DOHH2 (cell line): Measurements from ENCODE around the gene LARP6.

Experiments
- H3F3A ChIP-seq: fragments of 200-600 bp; sonication (generic), shearing (Covaris generic); 2 replicates; pipeline ENCODE4 v1.6.0; 2016; ENCODE audit warnings: antibody characterized with exemption, mild to moderate bottlenecking; ENCODE audit not compliant: control insufficient read depth, insufficient read depth
- H3K27ac ChIP-seq: fragments of 200-600 bp; sonication (generic); 2 replicates; pipeline ENCODE4 v1.5.1; 2014; ENCODE audit warnings: low read depth, mild to moderate bottlenecking, low read length, moderate library complexity
- H3K27me3 ChIP-seq: fragments of 200-600 bp; sonication (generic); 2 replicates; pipeline ENCODE4 v1.6.1; 2014; ENCODE audit warnings: mild to moderate bottlenecking, low read length, mixed read lengths; ENCODE audit not compliant: control insufficient read depth
- H3K36me3 ChIP-seq: fragments of 200-600 bp; sonication (generic); 2 replicates; pipeline ENCODE4 v1.6.1; 2014; ENCODE audit warnings: mild to moderate bottlenecking, low read length, moderate library complexity, mixed read lengths; ENCODE audit not compliant: control insufficient read depth
- H3K4me1 ChIP-seq: fragments of 200-600 bp; sonication (generic); 2 replicates; pipeline ENCODE4 v1.6.1; 2014; ENCODE audit warnings: mild to moderate bottlenecking, low read length, mixed read lengths; ENCODE audit not compliant: control insufficient read depth
- H3K4me2 ChIP-seq: fragments of 200-600 bp; sonication (generic); 2 replicates; pipeline ENCODE4 v1.6.0; 2014; ENCODE audit warnings: mild to moderate bottlenecking, low read length, moderate library complexity
- H3K4me3 ChIP-seq: fragments of 200-600 bp; sonication (generic); 2 replicates; pipeline ENCODE4 v1.5.1; 2014; ENCODE audit warnings: mild to moderate bottlenecking, low read length, mixed read lengths
- H3K79me2 ChIP-seq: fragments of 200-600 bp; sonication (generic); 2 replicates; pipeline ENCODE4 v1.6.1; 2014; ENCODE audit warnings: mild to moderate bottlenecking, low read length, mixed read lengths; ENCODE audit not compliant: control insufficient read depth
- H3K9me2 ChIP-seq: fragments of 200-600 bp; sonication (generic); replicated peaks from 2 replicates; pipeline ENCODE4 v1.6.1; 2014; ENCODE audit warnings: mild to moderate bottlenecking, low read length, mixed read lengths; ENCODE audit not compliant: control insufficient read depth
- H3K9me3 ChIP-seq: fragments of 200-600 bp; sonication (generic); 2 replicates; pipeline ENCODE4 v1.6.1; 2014; ENCODE audit warnings: antibody characterized with exemption, low read length, mixed read lengths; ENCODE audit not compliant: control insufficient read depth, insufficient read depth
- H4K20me1 ChIP-seq: fragments of 200-600 bp; sonication (generic); 2 replicates; pipeline ENCODE4 v1.6.0; 2014; ENCODE audit warnings: low read depth, mild to moderate bottlenecking, antibody characterized with exemption, low read length, moderate library complexity; ENCODE audit not compliant: control insufficient read depth, insufficient read depth
- CTCF ChIP-seq: fragments of 200-600 bp; sonication (generic); IDR thresholded peaks from one replicate; pipeline ENCODE4 v1.5.1; 2014; ENCODE audit warnings: antibody characterized with exemption, mild to moderate bottlenecking, low read depth, low read length; ENCODE audit not compliant: poor library complexity, severe bottlenecking
- EZH2phosphoT487 ChIP-seq: fragments of 200-600 bp; sonication (generic); IDR thresholded peaks from 2 replicates; pipeline ENCODE4 v1.6.1; 2017; ENCODE audit warnings: borderline replicate concordance, mild to moderate bottlenecking, antibody characterized with exemption, low read length, moderate library complexity, mixed read lengths

The LARP6 gene

GRCh38 chr15:70855764-70856163 is 1.8 kb upstream of the LARP6 start:
- H3K9me2 ChIP-seq = no peaks in the 10 kb centered on the region
- H3K36me3 ChIP-seq = no peaks in the 10 kb centered on the region
- no peak overlapping the region for H3K4me3 ChIP-seq
- H3K4me2 ChIP-seq = no peak overlapping the region
- H3K79me2 ChIP-seq = no peaks in the 10 kb centered on the region
- no peaks in the 10 kb centered on the region for H3K4me1 ChIP-seq
- no peak overlapping the region for H3K27ac ChIP-seq
- TF ChIP-seq CTCF (no peak), EZH2phosphoT487 (no peak)
- H3F3A ChIP-seq = no peaks in the 10 kb centered on the region
- H4K20me1 ChIP-seq = no peaks in the 10 kb centered on the region
- no peaks in the 10 kb centered on the region for H3K9me3 ChIP-seq
- H3K27me3 ChIP-seq = 0 out of 2 replicates have a peak, but pooled peaks cover 2% of the 10 kb centered on the region

- Histone ChIP-seq H3K36me3 (no peaks in the 10 kb centered on the region), H3K27me3 (peaks cover 5% of the 10 kb centered on the region; the same call in 1 of the 2 replicates), H3F3A (no peaks in the 10 kb centered on the region), H3K4me1 (no peaks in the 10 kb centered on the region), H3K4me3 (no peak overlapping the region), H3K9me2 (no peaks in the 10 kb centered on the region), H3K9me3 (no peaks in the 10 kb centered on the region), H4K20me1 (no peaks in the 10 kb centered on the region), H3K79me2 (no peaks in the 10 kb centered on the region), H3K4me2 (no peak overlapping the region), H3K27ac (no peak overlapping the region)
- TF ChIP-seq EZH2phosphoT487 = no peak
- TF ChIP-seq CTCF = no peak
Observed at GRCh38 chr15:70854666-70854976, 664 bp upstream of the LARP6 start.

GRCh38 chr15:70853318-70853972 is 512 bp downstream of the LARP6 start:
- Histone ChIP-seq H3K9me2 (no peaks in the 10 kb centered on the region), H3K79me2 (no peaks in the 10 kb centered on the region), H3K27me3 (peaks cover 5% of the 10 kb centered on the region; the same call in 1 of the 2 replicates), H3K9me3 (no peaks in the 10 kb centered on the region), H3K36me3 (no peaks in the 10 kb centered on the region), H3K4me3 (no peak overlapping the region), H4K20me1 (no peaks in the 10 kb centered on the region), H3K4me1 (no peaks in the 10 kb centered on the region), H3F3A (no peaks in the 10 kb centered on the region), H3K4me2 (no peak overlapping the region), H3K27ac (no peak overlapping the region)
- TF ChIP-seq EZH2phosphoT487 (no peak), CTCF (no peak)
